GM12878 (cell line): ENCODE data around the gene KIRREL3. TPM values are rescaled to one million over a fixed set of nuclear protein-coding genes. Genes with fewer than 3 reads are reported as not detected.

Source experiments
- ATAC-seq: fragments of 200-7000 bp; cut with Tn5 transposase; 3 replicates; pipeline ENCODE4 v1.9.1; 2020; ENCODE audit warnings: mild to moderate bottlenecking, moderate library complexity
- BruUV-seq: library from RNA; stranded (reverse); fragments of 400-500 nt; replicated peaks from 2 replicates; lab custom pipeline; 2021; lab: Mats Ljungman, UMichigan
- CTCF ChIA-PET: fragments of 300-600 bp; sonication (Branson Sonifier 250); formaldehyde crosslinking; extraction: SDS; loops from one replicate; lab custom pipeline; 2021; ENCODE audit warnings: inconsistent platforms; lab: Yijun Ruan, JAX
- POLR2A ChIA-PET: fragments of 350-600 bp; formaldehyde crosslinking; extraction: SDS; loops from one replicate; lab custom pipeline; 2021; ENCODE audit warnings: inconsistent platforms; lab: Charles Lee
- RAD21 ChIA-PET: fragments of 300-600 bp; sonication (Branson Sonifier 250); formaldehyde crosslinking; loops from one replicate; lab custom pipeline; 2023; ENCODE audit warnings: antibody characterized with exemption; ENCODE audit not compliant: unreplicated experiment; lab: Charles Lee
- SMC1A ChIA-PET: fragments of 300-600 bp; sonication (Branson Sonifier 250); formaldehyde crosslinking; loops from one replicate; lab custom pipeline; 2023; ENCODE audit not compliant: unreplicated experiment, uncharacterized antibody; lab: Charles Lee
- DNase-seq: peaks from one replicate; pipeline ENCODE4 v3.0.0-alpha.2; 2011; ENCODE audit warnings: low read depth, low spot score
- FAIRE-seq: peaks from 3 replicates; lab custom pipeline; 2011; peaks lifted over from hg19 to GRCh38; lab: Jason Lieb, UNC
- H2AFZ ChIP-seq: 2 replicates; pipeline ENCODE4 v1.6.0; 2011; ENCODE audit warnings: low read depth, low read length, control low read depth; ENCODE audit not compliant: control insufficient read depth
- H3K27ac ChIP-seq: 2 replicates; pipeline ENCODE4 v1.5.1; 2011; ENCODE audit warnings: control low read depth; ENCODE audit not compliant: control insufficient read depth, insufficient read depth
- H3K27me3 ChIP-seq, 2 experiments: replicated peaks in 1 of 2; 2 replicates each; pipeline versions ENCODE4 v1.6.0 to v1.6.1; 2011; ENCODE audit warnings: low read length in 1 of 2; ENCODE audit not compliant: control insufficient read depth in 2 of 2, insufficient read depth in 2 of 2
- H3K36me3 ChIP-seq, 2 experiments: 2 replicates each; pipeline ENCODE4 v1.5.1; 2011; ENCODE audit warnings: low read length in 1 of 2; ENCODE audit not compliant: control insufficient read depth in 2 of 2, insufficient read depth in 2 of 2
- H3K4me1 ChIP-seq: 2 replicates; pipeline ENCODE4 v1.6.1; 2011; ENCODE audit warnings: mild to moderate bottlenecking, low read length, moderate library complexity, mixed read lengths; ENCODE audit not compliant: control insufficient read depth, insufficient read depth
- H3K4me2 ChIP-seq: 2 replicates; pipeline ENCODE4 v1.6.0; 2011; ENCODE audit warnings: control low read depth; ENCODE audit not compliant: control insufficient read depth, insufficient read depth
- H3K4me3 ChIP-seq: fragments of 200-600 bp; sonication (generic); 2 replicates; pipeline ENCODE4 v1.5.1; 2016
- H3K79me2 ChIP-seq: 2 replicates; pipeline ENCODE4 v1.6.0; 2011; ENCODE audit warnings: low read length; ENCODE audit not compliant: control insufficient read depth, insufficient read depth
- H3K9ac ChIP-seq: 2 replicates; pipeline ENCODE4 v1.8.0; 2011; ENCODE audit warnings: low read length, control low read depth, mixed read lengths; ENCODE audit not compliant: control insufficient read depth, insufficient read depth
- H3K9me3 ChIP-seq: replicated peaks from 3 replicates; pipeline ENCODE4 v1.5.1; 2011; ENCODE audit warnings: mild to moderate bottlenecking, low read length; ENCODE audit not compliant: control insufficient read depth, insufficient read depth
- H4K20me1 ChIP-seq: 2 replicates; pipeline ENCODE4 v1.6.0; 2011; ENCODE audit not compliant: control insufficient read depth, insufficient read depth
- ASH2L ChIP-seq: fragments of 300-600, 200-600 bp; sonication (generic); IDR thresholded peaks from 2 replicates; pipeline ENCODE4 v1.6.1; 2017; ENCODE audit warnings: low read depth, mild to moderate bottlenecking, borderline replicate concordance
- BMI1 ChIP-seq: fragments of 450-650 bp; IDR thresholded peaks from 2 replicates; pipeline ENCODE4 v1.6.1; 2016; ENCODE audit warnings: mild to moderate bottlenecking, moderate library complexity, borderline replicate concordance
- KAT2A ChIP-seq: conservative IDR thresholded peaks from 2 replicates; pipeline ENCODE4 v1.6.1; 2011; ENCODE audit warnings: low read depth, low read length; ENCODE audit not compliant: control insufficient read depth
- NFXL1 ChIP-seq: fragments of 450-650 bp; IDR thresholded peaks from 2 replicates; pipeline ENCODE4 v1.6.1; 2017; ENCODE audit warnings: antibody characterized with exemption, mild to moderate bottlenecking, borderline replicate concordance
- RUNX3 ChIP-seq: IDR thresholded peaks from 2 replicates; pipeline ENCODE4 v1.6.1; 2012; ENCODE audit warnings: low read length, inconsistent platforms
- SMAD5 ChIP-seq: IDR thresholded peaks from 2 replicates; pipeline ENCODE4 v1.6.1; 2016; ENCODE audit warnings: antibody characterized with exemption, low read depth
- ZZZ3 ChIP-seq: IDR thresholded peaks from 2 replicates; pipeline ENCODE4 v1.6.1; 2011; ENCODE audit warnings: low read depth; ENCODE audit not compliant: control insufficient read depth, insufficient read length
- WGBS: methylation state at CpG from one replicate; pipeline ENCODE4 v1.1.6; 2016; ENCODE audit warnings: low lambda C conversion rate; ENCODE audit not compliant: insufficient replicate concordance, insufficient coverage; ENCODE audit errors: missing lambda C conversion rate; 5-methylcytosine and 5-hydroxymethylcytosine counted together
- in situ Hi-C: fragments of 300-500 bp; cut with MboI; formaldehyde crosslinking; loops from 9 replicates; pipeline ENCODE4 v1.14.3; 2018; ENCODE audit warnings: mixed read lengths
- intact Hi-C: fragments of 100-400 bp; cut with micrococcal nuclease; formaldehyde crosslinking; loops from one replicate; pipeline ENCODE4 v1.14.2; 2022; ENCODE audit not compliant: unreplicated experiment
- polyA plus RNA-seq, 11 experiments: library from polyadenylated mRNA; depleted of rRNA in 4 of 11; unstranded in 6 of 11; stranded (reverse) in 5 of 11; fragments of >200 nt; fragmentation: Nextera tagmentation in 4 of 11; fragmentation: Illumina TruSeq in 1 of 11; extraction: Ambion mirVana in 4 of 11; extraction: Trizol in 1 of 11; gene quantifications; 1 replicate in 1 of 11; 2 replicates in 10 of 11; pipeline versions ENCODE4 v1.2.1 to v1.2.3, GENCODE V29; 2011 to 2016; ENCODE audit warnings: inconsistent platforms in 2 of 11, missing spikeins in 2 of 11, low read depth in 1 of 11
- total RNA-seq, 4 experiments: library from RNA; depleted of rRNA in 3 of 4; stranded (reverse); fragments of >200 nt in 3 of 4; fragmentation: Illumina TruSeq in 1 of 4; extraction: Trizol in 1 of 4; gene quantifications; 2 replicates each; pipeline versions ENCODE4 v1.2.1 to v1.2.3, GENCODE V29; 2013 to 2021
- TF ChIP-seq, protein P1 (sequence below): IDR thresholded peaks from 2 replicates; pipeline ENCODE4 v1.6.1; 2012; ENCODE audit warnings: low read depth, low read length, improper control_type of control experiment
- TF ChIP-seq, protein P2 (sequence below): fragments of 450-650 bp; formaldehyde crosslinking; IDR thresholded peaks from 2 replicates; pipeline ENCODE4 v1.4.0; 2022; ENCODE audit warnings: mild to moderate bottlenecking, moderate library complexity
- TF ChIP-seq, protein P3 (sequence below): fragments of 450-650 bp; formaldehyde crosslinking; IDR thresholded peaks from 2 replicates; pipeline ENCODE4 v1.4.0; 2020; ENCODE audit warnings: mild to moderate bottlenecking, moderate library complexity

Gene KIRREL3
- total and polyA plus RNA-seq, 10 of the 15 experiments (the other 5 are each of a cell fraction or from before 2014, with no cell fraction given): under 0.01 TPM; not detected in 9

DNA sequence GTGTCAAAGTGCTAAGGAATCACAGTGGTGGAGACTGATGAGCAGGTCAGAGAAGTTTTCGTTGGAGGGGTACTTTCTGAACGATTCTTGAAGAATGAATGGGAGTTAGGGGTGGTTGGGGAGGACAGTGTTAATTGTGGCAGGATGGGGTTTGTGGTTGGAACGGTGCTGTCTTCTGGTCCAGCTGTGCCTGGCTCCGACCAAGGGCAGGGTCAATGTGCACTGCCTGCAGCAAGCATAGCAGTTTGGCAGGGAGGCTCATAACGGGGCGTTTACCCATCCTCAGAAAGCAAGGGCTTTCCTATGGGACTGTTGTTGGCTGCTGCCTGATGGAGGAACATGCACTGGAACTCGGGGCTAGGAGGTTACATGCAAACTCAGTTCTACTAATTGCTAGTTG is 265.8 kb downstream of the KIRREL3 start:
- Histone ChIP-seq H3K4me1 (peaks cover 45% of the 10 kb centered on the region), H3K36me3 (no peaks in the 10 kb centered on the region), H3K9me3 (no peaks in the 10 kb centered on the region), H4K20me1 (no peaks in the 10 kb centered on the region), H2AFZ (no peak overlapping the region), H3K9ac (no peak overlapping the region), H3K27me3 (no peaks in the 10 kb centered on the region; a peak in 2 of 4 replicates), H3K4me3 (no peak overlapping the region), H3K27ac (no peak overlapping the region), H3K4me2 (peak overlapping the region; percentile 23), H3K79me2 (no peaks in the 10 kb centered on the region)
- no peak for FAIRE-seq
- ChIA-PET RAD21 (no interaction called here), SMC1A (interaction anchor here (1.4 kb wide), 1 partner anchor 339 kb away, joined by 3 read pairs; no protein-coding TSS in a partner anchor), POLR2A (no interaction called here), CTCF (interaction anchor here (0.8 kb wide), 1 partner anchor 10 kb away, joined by 4 read pairs; no protein-coding TSS in a partner anchor)
- no TSS peak for BruUV-seq
- TF ChIP-seq RUNX3: peak; percentile 39; the same call in 1 of the 2 replicates
- TF ChIP-seq ASH2L: no peak
- intact Hi-C loops: no loop called here
- WGBS: 25% methylated on average over 7 of the region's 7 CpGs
- ATAC-seq: peak; percentile 57
- in situ Hi-C loops: no loop called here
- no peak for DNase-seq

DNA sequence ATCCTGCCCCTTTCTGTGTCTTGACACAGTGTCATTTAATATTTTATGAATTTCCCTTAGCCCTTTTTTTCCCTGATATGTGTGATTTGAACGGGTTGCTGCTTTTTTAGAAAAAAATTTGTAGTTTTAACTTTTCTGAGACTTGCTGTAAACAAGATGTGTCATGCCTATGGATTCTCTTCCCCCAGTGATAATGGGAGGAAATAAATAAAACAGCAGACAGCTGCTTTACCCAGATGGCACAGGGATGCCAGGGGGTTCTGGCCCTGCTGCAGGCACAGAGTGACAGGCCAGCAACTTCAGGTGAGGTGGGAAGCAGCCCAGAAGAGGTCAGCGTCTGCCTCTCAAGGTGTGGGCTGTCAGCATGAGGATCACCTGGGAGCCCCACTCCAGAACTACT is 266.9 kb downstream of the KIRREL3 start:
- Histone ChIP-seq H3K4me1 (peaks cover 40% of the 10 kb centered on the region), H2AFZ (no peak overlapping the region), H3K9ac (no peak overlapping the region), H3K79me2 (no peaks in the 10 kb centered on the region), H3K27ac (no peak overlapping the region; the same call in 1 of the 2 replicates), H3K4me2 (peak overlapping the region; percentile 76; the same call in 1 of the 2 replicates), H4K20me1 (no peaks in the 10 kb centered on the region), H3K27me3 (no peaks in the 10 kb centered on the region; a peak in 2 of 4 replicates), H3K4me3 (no peak overlapping the region), H3K36me3 (no peaks in the 10 kb centered on the region), H3K9me3 (no peaks in the 10 kb centered on the region)
- DNase-seq (no peak), FAIRE-seq (no peak), ATAC-seq (no peak)
- POLR2A ChIA-PET: no interaction called here
- SMC1A ChIA-PET: no interaction called here
- RAD21 ChIA-PET: no interaction called here
- BruUV-seq: no TSS peak
- WGBS: 0% methylated on average over 2 of the region's 2 CpGs
- CTCF ChIA-PET: interaction anchor here (3.6 kb wide), 1 partner anchor 17 kb away, joined by 21 read pairs; no protein-coding TSS in a partner anchor
- intact Hi-C loops: no loop called here
- in situ Hi-C loops: no loop called here
- TF ChIP-seq NFXL1 (no peak), KAT2A (no peak), ZZZ3 (no peak), SMAD5 (no peak), BMI1 (no peak)
- TF ChIP-seq, protein P1, sequence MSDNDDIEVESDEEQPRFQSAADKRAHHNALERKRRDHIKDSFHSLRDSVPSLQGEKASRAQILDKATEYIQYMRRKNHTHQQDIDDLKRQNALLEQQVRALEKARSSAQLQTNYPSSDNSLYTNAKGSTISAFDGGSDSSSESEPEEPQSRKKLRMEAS: no peak
- TF ChIP-seq, protein P2, sequence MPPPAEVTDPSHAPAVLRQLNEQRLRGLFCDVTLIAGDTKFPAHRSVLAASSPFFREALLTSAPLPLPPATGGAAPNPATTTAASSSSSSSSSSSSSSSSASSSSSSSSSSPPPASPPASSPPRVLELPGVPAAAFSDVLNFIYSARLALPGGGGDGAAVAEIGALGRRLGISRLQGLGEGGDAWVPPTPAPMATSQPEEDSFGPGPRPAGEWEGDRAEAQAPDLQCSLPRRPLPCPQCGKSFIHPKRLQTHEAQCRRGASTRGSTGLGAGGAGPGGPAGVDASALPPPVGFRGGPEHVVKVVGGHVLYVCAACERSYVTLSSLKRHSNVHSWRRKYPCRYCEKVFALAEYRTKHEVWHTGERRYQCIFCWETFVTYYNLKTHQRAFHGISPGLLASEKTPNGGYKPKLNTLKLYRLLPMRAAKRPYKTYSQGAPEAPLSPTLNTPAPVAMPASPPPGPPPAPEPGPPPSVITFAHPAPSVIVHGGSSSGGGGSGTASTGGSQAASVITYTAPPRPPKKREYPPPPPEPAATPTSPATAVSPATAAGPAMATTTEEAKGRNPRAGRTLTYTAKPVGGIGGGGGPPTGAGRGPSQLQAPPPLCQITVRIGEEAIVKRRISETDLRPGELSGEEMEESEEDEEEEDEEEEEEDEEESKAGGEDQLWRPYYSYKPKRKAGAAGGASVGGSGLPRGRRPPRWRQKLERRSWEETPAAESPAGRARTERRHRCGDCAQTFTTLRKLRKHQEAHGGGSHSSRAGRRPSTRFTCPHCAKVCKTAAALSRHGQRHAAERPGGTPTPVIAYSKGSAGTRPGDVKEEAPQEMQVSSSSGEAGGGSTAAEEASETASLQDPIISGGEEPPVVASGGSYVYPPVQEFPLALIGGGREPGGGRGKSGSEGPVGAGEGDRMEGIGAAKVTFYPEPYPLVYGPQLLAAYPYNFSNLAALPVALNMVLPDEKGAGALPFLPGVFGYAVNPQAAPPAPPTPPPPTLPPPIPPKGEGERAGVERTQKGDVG: no peak
- TF ChIP-seq, protein P3, sequence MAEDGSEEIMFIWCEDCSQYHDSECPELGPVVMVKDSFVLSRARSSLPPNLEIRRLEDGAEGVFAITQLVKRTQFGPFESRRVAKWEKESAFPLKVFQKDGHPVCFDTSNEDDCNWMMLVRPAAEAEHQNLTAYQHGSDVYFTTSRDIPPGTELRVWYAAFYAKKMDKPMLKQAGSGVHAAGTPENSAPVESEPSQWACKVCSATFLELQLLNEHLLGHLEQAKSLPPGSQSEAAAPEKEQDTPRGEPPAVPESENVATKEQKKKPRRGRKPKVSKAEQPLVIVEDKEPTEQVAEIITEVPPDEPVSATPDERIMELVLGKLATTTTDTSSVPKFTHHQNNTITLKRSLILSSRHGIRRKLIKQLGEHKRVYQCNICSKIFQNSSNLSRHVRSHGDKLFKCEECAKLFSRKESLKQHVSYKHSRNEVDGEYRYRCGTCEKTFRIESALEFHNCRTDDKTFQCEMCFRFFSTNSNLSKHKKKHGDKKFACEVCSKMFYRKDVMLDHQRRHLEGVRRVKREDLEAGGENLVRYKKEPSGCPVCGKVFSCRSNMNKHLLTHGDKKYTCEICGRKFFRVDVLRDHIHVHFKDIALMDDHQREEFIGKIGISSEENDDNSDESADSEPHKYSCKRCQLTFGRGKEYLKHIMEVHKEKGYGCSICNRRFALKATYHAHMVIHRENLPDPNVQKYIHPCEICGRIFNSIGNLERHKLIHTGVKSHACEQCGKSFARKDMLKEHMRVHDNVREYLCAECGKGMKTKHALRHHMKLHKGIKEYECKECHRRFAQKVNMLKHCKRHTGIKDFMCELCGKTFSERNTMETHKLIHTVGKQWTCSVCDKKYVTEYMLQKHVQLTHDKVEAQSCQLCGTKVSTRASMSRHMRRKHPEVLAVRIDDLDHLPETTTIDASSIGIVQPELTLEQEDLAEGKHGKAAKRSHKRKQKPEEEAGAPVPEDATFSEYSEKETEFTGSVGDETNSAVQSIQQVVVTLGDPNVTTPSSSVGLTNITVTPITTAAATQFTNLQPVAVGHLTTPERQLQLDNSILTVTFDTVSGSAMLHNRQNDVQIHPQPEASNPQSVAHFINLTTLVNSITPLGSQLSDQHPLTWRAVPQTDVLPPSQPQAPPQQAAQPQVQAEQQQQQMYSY (CRISPR knock-in tag): no peak
